Right lobe of liver (tissue), 4 donors: ENCODE data around the gene DPP6.

Experiments used
- POLR2A ChIP-seq: fragments of 450-650 bp; IDR thresholded peaks from one replicate; pipeline ENCODE4 v1.6.1; 2017; ENCODE audit warnings: antibody characterized with exemption, mild to moderate bottlenecking
- TF ChIP-seq, protein P1 (sequence below), 4 donors: fragments of 200-600 bp in 3 of 4; fragments of 450-650 bp in 1 of 4; IDR thresholded peaks; one replicate each; pipeline versions ENCODE4 v1.5.1 to v1.8.0; 2016 to 2022; ENCODE audit warnings: antibody characterized with exemption in 4 of 4, mild to moderate bottlenecking in 2 of 4
- donor health status: DM: no; HTN: no; CAD: no.
- donor health status: DM: no; HTN: no; CAD: no.
- donor health status: DM: no; HTN: yes; CAD: no.

GRCh38 chr7:154905615-154906014 is 853.4 kb downstream of the DPP6 start:
- TF ChIP-seq, protein P1, sequence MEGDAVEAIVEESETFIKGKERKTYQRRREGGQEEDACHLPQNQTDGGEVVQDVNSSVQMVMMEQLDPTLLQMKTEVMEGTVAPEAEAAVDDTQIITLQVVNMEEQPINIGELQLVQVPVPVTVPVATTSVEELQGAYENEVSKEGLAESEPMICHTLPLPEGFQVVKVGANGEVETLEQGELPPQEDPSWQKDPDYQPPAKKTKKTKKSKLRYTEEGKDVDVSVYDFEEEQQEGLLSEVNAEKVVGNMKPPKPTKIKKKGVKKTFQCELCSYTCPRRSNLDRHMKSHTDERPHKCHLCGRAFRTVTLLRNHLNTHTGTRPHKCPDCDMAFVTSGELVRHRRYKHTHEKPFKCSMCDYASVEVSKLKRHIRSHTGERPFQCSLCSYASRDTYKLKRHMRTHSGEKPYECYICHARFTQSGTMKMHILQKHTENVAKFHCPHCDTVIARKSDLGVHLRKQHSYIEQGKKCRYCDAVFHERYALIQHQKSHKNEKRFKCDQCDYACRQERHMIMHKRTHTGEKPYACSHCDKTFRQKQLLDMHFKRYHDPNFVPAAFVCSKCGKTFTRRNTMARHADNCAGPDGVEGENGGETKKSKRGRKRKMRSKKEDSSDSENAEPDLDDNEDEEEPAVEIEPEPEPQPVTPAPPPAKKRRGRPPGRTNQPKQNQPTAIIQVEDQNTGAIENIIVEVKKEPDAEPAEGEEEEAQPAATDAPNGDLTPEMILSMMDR (IDR thresholded peaks at IDR 0.05), result no peak
- no peak for TF ChIP-seq POLR2A
